Lower leg skin (tissue), 4 donors: ENCODE measurements around the gene PRRG2. TPM values are rescaled to one million over a fixed set of nuclear protein-coding genes. Genes with fewer than 3 reads are reported as not detected.

ENCODE experiments used
- DNase-seq, 2 donors: peaks; one replicate each; pipeline ENCODE4 v3.0.0-alpha.2; 2019; ENCODE audit warnings: low spot score in 2 of 2
- H3K4me3 ChIP-seq: fragments of 200-600 bp; sonication (generic); 2 replicates; pipeline ENCODE4 v1.5.1; 2017; ENCODE audit warnings: mild to moderate bottlenecking, low read depth; ENCODE audit not compliant: poor library complexity, severe bottlenecking
- POLR2A ChIP-seq, 2 donors: fragments of 450-650 bp; IDR thresholded peaks; one replicate each; pipeline ENCODE4 v1.6.1; 2016 to 2017; ENCODE audit warnings: antibody characterized with exemption in 2 of 2, mild to moderate bottlenecking in 1 of 2, moderate library complexity in 1 of 2
- WGBS, 2 donors: methylation state at CpG; one replicate each; pipeline ENCODE4 v1.1.5; 2018; 5-methylcytosine and 5-hydroxymethylcytosine counted together
- intact Hi-C: fragments of 100-400 bp; cut with DNase I; formaldehyde crosslinking; loops from one replicate; pipeline ENCODE4 v1.15.0; 2023; ENCODE audit warnings: low total_unique reads
- total RNA-seq, 4 donors: library from RNA; depleted of rRNA; stranded (reverse); fragments of >200 nt; gene quantifications; one replicate each; pipeline ENCODE4 v1.1.0, GENCODE V29; 2016
- TF ChIP-seq, protein P1 (sequence below), 3 donors: fragments of 450-650 bp; IDR thresholded peaks; one replicate each; pipeline ENCODE4 v1.5.1; 2016; ENCODE audit warnings: antibody characterized with exemption in 3 of 3, mild to moderate bottlenecking in 3 of 3, moderate library complexity in 2 of 3

Gene PRRG2
- total RNA-seq, 4 donors from 2014 or later, result 13.9 to 31.2 (median 18.6) TPM

- no peak for TF ChIP-seq POLR2A (IDR thresholded peaks at IDR 0.05)
- TF ChIP-seq, protein P1, sequence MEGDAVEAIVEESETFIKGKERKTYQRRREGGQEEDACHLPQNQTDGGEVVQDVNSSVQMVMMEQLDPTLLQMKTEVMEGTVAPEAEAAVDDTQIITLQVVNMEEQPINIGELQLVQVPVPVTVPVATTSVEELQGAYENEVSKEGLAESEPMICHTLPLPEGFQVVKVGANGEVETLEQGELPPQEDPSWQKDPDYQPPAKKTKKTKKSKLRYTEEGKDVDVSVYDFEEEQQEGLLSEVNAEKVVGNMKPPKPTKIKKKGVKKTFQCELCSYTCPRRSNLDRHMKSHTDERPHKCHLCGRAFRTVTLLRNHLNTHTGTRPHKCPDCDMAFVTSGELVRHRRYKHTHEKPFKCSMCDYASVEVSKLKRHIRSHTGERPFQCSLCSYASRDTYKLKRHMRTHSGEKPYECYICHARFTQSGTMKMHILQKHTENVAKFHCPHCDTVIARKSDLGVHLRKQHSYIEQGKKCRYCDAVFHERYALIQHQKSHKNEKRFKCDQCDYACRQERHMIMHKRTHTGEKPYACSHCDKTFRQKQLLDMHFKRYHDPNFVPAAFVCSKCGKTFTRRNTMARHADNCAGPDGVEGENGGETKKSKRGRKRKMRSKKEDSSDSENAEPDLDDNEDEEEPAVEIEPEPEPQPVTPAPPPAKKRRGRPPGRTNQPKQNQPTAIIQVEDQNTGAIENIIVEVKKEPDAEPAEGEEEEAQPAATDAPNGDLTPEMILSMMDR (IDR thresholded peaks at IDR 0.05), result no peak
- intact Hi-C loops, result no loop called here
- 93 to 95% methylated on average over 29 of the region's 29 CpGs for WGBS, 2 donors
- no peak for DNase-seq
- H3K4me3 ChIP-seq, result no peak overlapping the region
Observed at GRCh38 chr19:49597703-49597974, 16.5 kb downstream of the PRRG2 start.

- intact Hi-C loops, result no loop called here
- H3K4me3 ChIP-seq, result no peak overlapping the region
- WGBS, 2 donors, result 92% methylated on average over 25 to 26 of the region's 26 CpGs
- no peak for DNase-seq
- TF ChIP-seq, protein P1 (IDR thresholded peaks at IDR 0.05), result no peak
- no peak for TF ChIP-seq POLR2A (IDR thresholded peaks at IDR 0.05)
Observed at GRCh38 chr19:49599378-49600295, 18.5 kb downstream of the PRRG2 start.

DNA sequence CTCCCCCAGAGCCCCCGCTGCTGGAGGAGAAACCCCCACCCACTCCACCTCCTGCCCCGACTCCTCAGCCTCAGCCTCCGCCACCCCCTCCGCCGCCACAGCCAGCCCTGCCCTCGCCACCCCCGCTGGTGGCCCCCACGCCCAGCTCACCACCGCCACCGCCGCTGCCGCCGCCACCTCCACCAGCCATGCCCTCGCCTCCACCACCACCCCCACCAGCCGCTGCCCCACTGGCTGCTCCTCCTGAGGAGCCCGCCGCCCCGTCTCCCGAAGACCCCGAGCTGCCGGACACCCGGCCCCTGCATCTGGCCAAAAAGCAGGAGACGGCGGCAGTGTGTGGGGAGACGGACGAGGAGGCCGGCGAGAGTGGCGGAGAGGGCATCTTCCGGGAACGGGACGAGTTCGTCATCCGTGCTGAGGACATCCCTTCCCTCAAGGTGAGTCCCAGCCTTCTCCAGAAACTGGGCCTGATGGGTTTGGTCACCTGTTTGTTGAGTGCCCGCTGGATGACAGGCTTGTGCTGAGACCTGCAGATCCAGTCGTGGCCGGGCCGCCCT, 20.4 kb downstream of the PRRG2 start:
- no peak for DNase-seq
- WGBS, 2 donors, result 92 to 97% methylated on average over 29 to 32 of the region's 38 CpGs
- intact Hi-C loops, result no loop called here

DNA sequence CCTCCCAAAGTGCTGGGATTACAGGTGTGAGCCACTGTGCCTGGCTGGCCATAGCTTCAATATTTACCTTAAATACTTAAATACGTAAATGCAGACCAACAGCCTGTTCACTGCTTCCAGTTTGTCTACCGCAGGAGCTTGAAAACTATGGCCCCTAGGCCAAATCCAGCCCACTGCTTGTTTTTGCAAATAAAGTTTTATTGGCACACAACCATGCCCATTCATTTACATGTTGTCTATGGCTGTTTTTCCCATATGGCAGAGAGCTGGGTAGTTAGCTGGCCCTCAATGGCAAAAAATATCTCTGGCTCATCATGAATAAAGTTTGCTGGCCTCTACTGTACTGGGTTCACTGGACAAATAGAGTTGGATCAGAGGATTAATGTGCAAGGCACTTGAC, 21.7 kb downstream of the PRRG2 start:
- no peak for DNase-seq
- intact Hi-C loops, result no loop called here
- WGBS, 2 donors, result 96 to 98% methylated on average over 2 of the region's 2 CpGs
- TF ChIP-seq, protein P1 (IDR thresholded peaks at IDR 0.05), result no peak
- no peak for TF ChIP-seq POLR2A (IDR thresholded peaks at IDR 0.05)
- H3K4me3 ChIP-seq, result no peak overlapping the region

More for the DNA sequence above, 20.4 kb downstream of the PRRG2 start:
- no peak for TF ChIP-seq POLR2A (IDR thresholded peaks at IDR 0.05)
- TF ChIP-seq, protein P1 (IDR thresholded peaks at IDR 0.05), result no peak
- H3K4me3 ChIP-seq, result no peak overlapping the region

- H3K4me3 ChIP-seq, result no peak overlapping the region
- TF ChIP-seq POLR2A (IDR thresholded peaks at IDR 0.05), result no peak
- TF ChIP-seq, protein P1 (IDR thresholded peaks at IDR 0.05), result no peak
- intact Hi-C loops, result no loop called here
- no peak for DNase-seq
- 80 to 81% methylated on average over 7 of the region's 7 CpGs for WGBS, 2 donors
Observed at GRCh38 chr19:49605605-49606004, 24.5 kb downstream of the PRRG2 start.
